IMR-90 (cell line): ENCODE measurements around the gene FBXL20. TPM values are rescaled to one million over a fixed set of nuclear protein-coding genes. Genes with fewer than 3 reads are reported as not detected.

Source experiments
- ATAC-seq: fragments of 200-7000 bp; cut with Tn5 transposase; 2 replicates; pipeline ENCODE4 v1.9.1; 2020; ENCODE audit warnings: low read depth, mild to moderate bottlenecking, moderate library complexity
- BruUV-seq: library from RNA; stranded (reverse); fragments of 400-500 nt; replicated peaks from 2 replicates; lab custom pipeline; 2021; lab: Mats Ljungman, UMichigan
- CTCF ChIA-PET: fragments of 300-600 bp; formaldehyde crosslinking; extraction: SDS; loops from one replicate; lab custom pipeline; 2021; ENCODE audit warnings: antibody characterized with exemption; lab: Yijun Ruan, JAX
- POLR2A ChIA-PET: fragments of 300-600 bp; sonication (Branson Sonifier 250); formaldehyde crosslinking; loops from one replicate; lab custom pipeline; 2022; ENCODE audit warnings: antibody characterized with exemption; ENCODE audit not compliant: unreplicated experiment; lab: Charles Lee
- DNase-seq: peaks from one replicate; pipeline ENCODE4 v3.0.0; 2013
- H2AFZ ChIP-seq: replicated peaks from 2 replicates; pipeline ENCODE3; 2013; ENCODE audit warnings: low read length, mild to moderate bottlenecking; ENCODE audit not compliant: poor library complexity
- H2AK5ac ChIP-seq: 2 replicates; pipeline ENCODE4 v1.6.1; 2013; ENCODE audit warnings: low read depth, low read length, inconsistent platforms
- H2AK9ac ChIP-seq: replicated peaks from 2 replicates; pipeline ENCODE3; 2013; ENCODE audit warnings: mild to moderate bottlenecking, low read depth, low read length, moderate library complexity; ENCODE audit not compliant: poor library complexity
- H2BK120ac ChIP-seq: 2 replicates; pipeline ENCODE4 v1.6.1; 2013; ENCODE audit warnings: low read depth, low read length, inconsistent platforms
- H2BK15ac ChIP-seq: 3 replicates; pipeline ENCODE4 v1.6.1; 2013; ENCODE audit warnings: low read depth, low read length, inconsistent platforms
- H2BK20ac ChIP-seq: 2 replicates; pipeline ENCODE4 v1.6.1; 2013; ENCODE audit warnings: low read depth, mild to moderate bottlenecking, inconsistent platforms, low read length, moderate library complexity
- H2BK5ac ChIP-seq: 2 replicates; pipeline ENCODE4 v1.6.1; 2013; ENCODE audit warnings: mild to moderate bottlenecking, low read depth, low read length, inconsistent platforms; ENCODE audit not compliant: poor library complexity, severe bottlenecking
- H3K14ac ChIP-seq: replicated peaks from 2 replicates; pipeline ENCODE4 v1.6.1; 2013; ENCODE audit warnings: low read depth, low read length, inconsistent platforms
- H3K18ac ChIP-seq: 2 replicates; pipeline ENCODE4 v1.6.1; 2013; ENCODE audit warnings: low read depth, low read length, control low read depth
- H3K23ac ChIP-seq: 2 replicates; pipeline ENCODE4 v1.6.1; 2013; ENCODE audit warnings: low read depth, low read length, inconsistent platforms
- H3K27ac ChIP-seq: 2 replicates; pipeline ENCODE4 v1.5.1; 2013; ENCODE audit warnings: mild to moderate bottlenecking, control low read depth, low read length; ENCODE audit not compliant: insufficient read depth
- H3K27me3 ChIP-seq: 2 replicates; pipeline ENCODE4 v1.6.1; 2013; ENCODE audit warnings: low read length; ENCODE audit not compliant: control insufficient read depth, insufficient read depth
- H3K36me3 ChIP-seq: 2 replicates; pipeline ENCODE4 v1.6.1; 2013; ENCODE audit warnings: low read length, mixed read lengths; ENCODE audit not compliant: control insufficient read depth, insufficient read depth
- H3K4ac ChIP-seq: 2 replicates; pipeline ENCODE4 v1.6.1; 2013; ENCODE audit warnings: low read depth, low read length, inconsistent platforms
- H3K4me1 ChIP-seq: 2 replicates; pipeline ENCODE4 v1.6.1; 2013; ENCODE audit warnings: low read length, mixed read lengths; ENCODE audit not compliant: control insufficient read depth, insufficient read depth
- H3K4me2 ChIP-seq: 2 replicates; pipeline ENCODE4 v1.6.1; 2013; ENCODE audit warnings: low read depth, mild to moderate bottlenecking, control low read depth, low read length, moderate library complexity
- H3K4me3 ChIP-seq: 2 replicates; pipeline ENCODE4 v1.5.1; 2013; ENCODE audit warnings: low read depth, mild to moderate bottlenecking, control low read depth, low read length, moderate library complexity; ENCODE audit not compliant: insufficient read depth
- H3K56ac ChIP-seq: 2 replicates; pipeline ENCODE4 v1.6.1; 2013; ENCODE audit warnings: low read length, inconsistent platforms; ENCODE audit not compliant: insufficient read depth; ENCODE audit errors: extremely low read depth
- H3K79me1 ChIP-seq, 2 experiments: 2 replicates each; pipeline ENCODE4 v1.6.1; 2013; ENCODE audit warnings: low read length in 2 of 2, inconsistent platforms in 1 of 2, low read depth in 1 of 2
- H3K9ac ChIP-seq: 2 replicates; pipeline ENCODE4 v1.6.1; 2013; ENCODE audit warnings: low read depth, low read length, control low read depth
- H3K9me1 ChIP-seq: 2 replicates; pipeline ENCODE4 v1.6.1; 2013; ENCODE audit warnings: low read length, inconsistent platforms; ENCODE audit not compliant: insufficient read depth
- H3K9me3 ChIP-seq: 2 replicates; pipeline ENCODE4 v1.6.1; 2013; ENCODE audit warnings: low read length; ENCODE audit not compliant: control insufficient read depth, insufficient read depth
- H4K20me1 ChIP-seq: 2 replicates; pipeline ENCODE4 v1.6.1; 2013; ENCODE audit warnings: low read length, inconsistent platforms; ENCODE audit not compliant: insufficient read depth
- H4K5ac ChIP-seq: 2 replicates; pipeline ENCODE4 v1.6.1; 2013; ENCODE audit warnings: mild to moderate bottlenecking, low read depth, low read length, control low read depth
- H4K8ac ChIP-seq, 2 experiments: 2 replicates each; pipeline ENCODE4 v1.6.1; 2013; ENCODE audit warnings: low read depth in 2 of 2, low read length in 2 of 2, control low read depth in 1 of 2, inconsistent platforms in 1 of 2
- H4K91ac ChIP-seq: 2 replicates; pipeline ENCODE4 v1.6.1; 2013; ENCODE audit warnings: low read depth, low read length, inconsistent platforms; ENCODE audit not compliant: insufficient read depth
- BHLHE40 ChIP-seq: fragments of 150-350 bp; IDR thresholded peaks from 2 replicates; pipeline ENCODE4 v1.6.1; 2016; ENCODE audit warnings: mild to moderate bottlenecking, low read depth, low read length
- CHD1 ChIP-seq: IDR thresholded peaks from 2 replicates; pipeline ENCODE4 v1.6.1; 2012; ENCODE audit warnings: low read depth, low read length, improper control_type of control experiment
- ELK1 ChIP-seq: fragments of 150-350 bp; IDR thresholded peaks from 2 replicates; pipeline ENCODE4 v1.6.1; 2016; ENCODE audit warnings: low read depth, mild to moderate bottlenecking, low read length, moderate library complexity, borderline replicate concordance
- MXI1 ChIP-seq: IDR thresholded peaks from 2 replicates; pipeline ENCODE4 v1.6.1; 2012; ENCODE audit warnings: low read depth, mild to moderate bottlenecking, low read length, moderate library complexity, borderline replicate concordance
- NFE2L2 ChIP-seq: fragments of 150-350 bp; IDR thresholded peaks from 2 replicates; pipeline ENCODE4 v1.6.1; 2016; ENCODE audit warnings: low read depth, mild to moderate bottlenecking, low read length
- RCOR1 ChIP-seq: IDR thresholded peaks from 2 replicates; pipeline ENCODE4 v1.6.1; 2012; ENCODE audit warnings: mild to moderate bottlenecking, low read length, improper control_type of control experiment; ENCODE audit not compliant: insufficient replicate concordance
- RFX5 ChIP-seq: IDR thresholded peaks from 2 replicates; pipeline ENCODE4 v1.8.0; 2012; ENCODE audit warnings: low read depth, mild to moderate bottlenecking, low read length, moderate library complexity
- WGBS, 2 experiments: methylation state at CpG; one replicate each; pipeline versions ENCODE4 v1.1.5 to v1.1.7; 2013; ENCODE audit warnings: missing lambda C conversion rate in 2 of 2; ENCODE audit not compliant: insufficient read length in 1 of 2; ENCODE audit errors: extremely low coverage in 2 of 2; 5-methylcytosine and 5-hydroxymethylcytosine counted together
- dilution Hi-C: fragments of 300-500 bp; cut with HindIII; formaldehyde crosslinking; loops from one replicate; pipeline ENCODE4 v1.14.3; 2018; ENCODE audit warnings: low sequenced_read_pairs; ENCODE audit not compliant: unreplicated experiment
- in situ Hi-C: fragments of 300-500 bp; cut with MboI; formaldehyde crosslinking; loops from 3 replicates; pipeline ENCODE4 v1.14.3; 2019; ENCODE audit warnings: low sequenced_read_pairs, inconsistent platforms, mixed read lengths
- intact Hi-C: fragments of 100-400 bp; cut with micrococcal nuclease; formaldehyde crosslinking; loops from 2 replicates; pipeline ENCODE4 v1.10.0; 2022
- polyA plus RNA-seq, 3 experiments: library from polyadenylated mRNA; depleted of rRNA; stranded (reverse); fragments of >200 nt; gene quantifications; 2 replicates each; pipeline ENCODE4 v1.2.3, GENCODE V29; 2012; ENCODE audit warnings: low replicate concordance in 1 of 3
- total RNA-seq: library from RNA; depleted of rRNA; stranded (reverse); fragments of >200 nt; gene quantifications from 2 replicates; pipeline ENCODE4 v1.2.3, GENCODE V29; 2012

FBXL20 gene
- total and polyA plus RNA-seq, 2 of the 4 experiments (the other 2 are of a cell fraction): 4.1 to 13.8 TPM

- H2BK5ac ChIP-seq: peak overlapping the region; percentile 7
- no peak overlapping the region for H3K56ac ChIP-seq
- peaks cover 14% of the 10 kb centered on the region for H4K20me1 ChIP-seq
- intact Hi-C loops (loop anchor here (5.0 kb wide), 1 partner anchor 39 kb away; no protein-coding TSS in a partner anchor), dilution Hi-C loops (no loop called here), in situ Hi-C loops (no loop called here)
- H3K9me3 ChIP-seq: no peaks in the 10 kb centered on the region
- H3K36me3 ChIP-seq: no peaks in the 10 kb centered on the region
- ChIA-PET POLR2A (interaction anchor here (0.6 kb wide), 1 partner anchor 14 kb away, joined by 4 read pairs; no protein-coding TSS in a partner anchor), CTCF (interaction anchor here (2.0 kb wide), 1 partner anchor 10 kb away, joined by 6 read pairs; no protein-coding TSS in a partner anchor)
- no peak overlapping the region for H2AFZ ChIP-seq
- no peak for TF ChIP-seq RCOR1
- no peak for TF ChIP-seq MXI1
- no peak for TF ChIP-seq NFE2L2
- no peak for TF ChIP-seq BHLHE40
- TF ChIP-seq ELK1: no peak
- TF ChIP-seq CHD1: no peak
- TF ChIP-seq RFX5: no peak
- no peak overlapping the region for H3K14ac ChIP-seq
- no peak overlapping the region for H4K91ac ChIP-seq
- BruUV-seq: no TSS peak
- no peak overlapping the region for H2AK9ac ChIP-seq
- 0 out of 2 replicates have a peak overlapping the region, but pooled peaks have one; percentile 45 for H3K27ac ChIP-seq
- no peak overlapping the region for H3K4me3 ChIP-seq
- WGBS, 2 experiments: no CpG with 5 or more reads among the region's 5 CpGs
- H3K4me1 ChIP-seq: peaks cover 7% of the 10 kb centered on the region
- peak overlapping the region; percentile 89 for H3K4me2 ChIP-seq
- DNase-seq (no peak), ATAC-seq (no peak)
- H2AK5ac ChIP-seq: no peak overlapping the region
- no peak overlapping the region for H3K23ac ChIP-seq
- H3K79me1 ChIP-seq: peaks cover 10 to 23% of the 10 kb centered on the region in 2 experiments; a peak in 3 of 4 replicates
- no peak overlapping the region for H2BK15ac ChIP-seq
- H3K9me1 ChIP-seq: peaks cover 4% of the 10 kb centered on the region; the same call in 1 of the 2 replicates
- H3K4ac ChIP-seq: no peak overlapping the region
- H3K9ac ChIP-seq: no peak overlapping the region; the same call in 1 of the 2 replicates
- H3K18ac ChIP-seq: no peak overlapping the region
- H2BK20ac ChIP-seq: no peak overlapping the region
- no peak overlapping the region for H4K8ac ChIP-seq
- H4K5ac ChIP-seq: no peak overlapping the region
- H2BK120ac ChIP-seq: no peak overlapping the region
- H3K27me3 ChIP-seq: no peaks in the 10 kb centered on the region
These were observed 35.6 kb downstream of the FBXL20 start for GRCh38 chr17:39365872-39366271.
